ENCODE results near the gene SRBD1.

- no peak for TF ChIP-seq CTCF (IDR thresholded peaks at IDR 0.05)
- no peak for TF ChIP-seq POLR2A (IDR thresholded peaks at IDR 0.05)
- TF ChIP-seq EP300 (IDR thresholded peaks at IDR 0.05) = no peak
These were observed 24.9 kb upstream of the SRBD1 start for GRCh38 chr2:45636008-45636407.

Measured in stomach (tissue), 4 donors.